WERI-Rb-1 (cell line): Measurements from ENCODE around the gene HUS1.
"Not testable (repeated sequence)": the region's sequence is repeated elsewhere in the genome, so short reads cannot be mapped to it uniquely, and the experiment has no call there.

Experiments used
- DNase-seq: peaks from one replicate; pipeline ENCODE4 v3.0.0-alpha.2; 2020
- H3K27ac ChIP-seq: fragments of 250-450 bp; sonication (Bioruptor Pico); 2 replicates; pipeline ENCODE4 v1.5.1; 2020; ENCODE audit warnings: mild to moderate bottlenecking, moderate library complexity
- H3K27me3 ChIP-seq: fragments of 250-450 bp; sonication (Bioruptor Pico); 2 replicates; pipeline ENCODE4 v1.5.1; 2021; ENCODE audit warnings: mild to moderate bottlenecking, low read depth, moderate library complexity; ENCODE audit not compliant: insufficient read depth, severe bottlenecking
- H3K36me3 ChIP-seq: fragments of 250-450 bp; sonication (Bioruptor Pico); 2 replicates; pipeline ENCODE4 v1.5.1; 2020; ENCODE audit warnings: mild to moderate bottlenecking, moderate library complexity
- H3K4me3 ChIP-seq: 2 replicates; pipeline ENCODE4 v1.5.1; 2011; ENCODE audit warnings: low read depth, mild to moderate bottlenecking, control low read depth, low read length
- H3K9me3 ChIP-seq: fragments of 250-450 bp; sonication (Bioruptor Pico); 2 replicates; pipeline ENCODE4 v1.5.1; 2021; ENCODE audit warnings: mild to moderate bottlenecking, moderate library complexity; ENCODE audit not compliant: severe bottlenecking
- TF ChIP-seq, protein P1 (sequence below): IDR thresholded peaks from 2 replicates; pipeline ENCODE4 v1.5.1; 2011; ENCODE audit warnings: low read depth, mild to moderate bottlenecking, control low read depth, inconsistent platforms, low read length

HUS1 gene

GRCh38 chr7:47933215-47933614, 46.2 kb downstream of the HUS1 start:
- no peaks in the 10 kb centered on the region for H3K36me3 ChIP-seq
- H3K9me3 ChIP-seq: no peaks in the 10 kb centered on the region
- H3K4me3 ChIP-seq: no peak overlapping the region
- H3K27me3 ChIP-seq: no peaks in the 10 kb centered on the region
- no peak for DNase-seq
- TF ChIP-seq, protein P1, sequence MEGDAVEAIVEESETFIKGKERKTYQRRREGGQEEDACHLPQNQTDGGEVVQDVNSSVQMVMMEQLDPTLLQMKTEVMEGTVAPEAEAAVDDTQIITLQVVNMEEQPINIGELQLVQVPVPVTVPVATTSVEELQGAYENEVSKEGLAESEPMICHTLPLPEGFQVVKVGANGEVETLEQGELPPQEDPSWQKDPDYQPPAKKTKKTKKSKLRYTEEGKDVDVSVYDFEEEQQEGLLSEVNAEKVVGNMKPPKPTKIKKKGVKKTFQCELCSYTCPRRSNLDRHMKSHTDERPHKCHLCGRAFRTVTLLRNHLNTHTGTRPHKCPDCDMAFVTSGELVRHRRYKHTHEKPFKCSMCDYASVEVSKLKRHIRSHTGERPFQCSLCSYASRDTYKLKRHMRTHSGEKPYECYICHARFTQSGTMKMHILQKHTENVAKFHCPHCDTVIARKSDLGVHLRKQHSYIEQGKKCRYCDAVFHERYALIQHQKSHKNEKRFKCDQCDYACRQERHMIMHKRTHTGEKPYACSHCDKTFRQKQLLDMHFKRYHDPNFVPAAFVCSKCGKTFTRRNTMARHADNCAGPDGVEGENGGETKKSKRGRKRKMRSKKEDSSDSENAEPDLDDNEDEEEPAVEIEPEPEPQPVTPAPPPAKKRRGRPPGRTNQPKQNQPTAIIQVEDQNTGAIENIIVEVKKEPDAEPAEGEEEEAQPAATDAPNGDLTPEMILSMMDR: no peak
- H3K27ac ChIP-seq: no peak overlapping the region

- H3K4me3 ChIP-seq: no peak overlapping the region
- H3K9me3 ChIP-seq: no peaks in the 10 kb centered on the region
- no peaks in the 10 kb centered on the region for H3K36me3 ChIP-seq
- H3K27ac ChIP-seq: no peak overlapping the region
- DNase-seq: no peak
- TF ChIP-seq, protein P1: no peak
- H3K27me3 ChIP-seq: no peaks in the 10 kb centered on the region
Measured at GRCh38 chr7:47932466-47933037, 46.9 kb downstream of the HUS1 start.

GRCh38 chr7:47932016-47932415, 47.4 kb downstream of the HUS1 start:
- H3K4me3 ChIP-seq: no peak overlapping the region
- TF ChIP-seq, protein P1: no peak
- H3K9me3 ChIP-seq: no peaks in the 10 kb centered on the region
- H3K36me3 ChIP-seq: no peaks in the 10 kb centered on the region
- DNase-seq: no peak
- H3K27ac ChIP-seq: no peak overlapping the region
- no peaks in the 10 kb centered on the region for H3K27me3 ChIP-seq

- no peak overlapping the region for H3K27ac ChIP-seq
Measured at GRCh38 chr7:47931005-47932004, 48.1 kb downstream of the HUS1 start.

DNA sequence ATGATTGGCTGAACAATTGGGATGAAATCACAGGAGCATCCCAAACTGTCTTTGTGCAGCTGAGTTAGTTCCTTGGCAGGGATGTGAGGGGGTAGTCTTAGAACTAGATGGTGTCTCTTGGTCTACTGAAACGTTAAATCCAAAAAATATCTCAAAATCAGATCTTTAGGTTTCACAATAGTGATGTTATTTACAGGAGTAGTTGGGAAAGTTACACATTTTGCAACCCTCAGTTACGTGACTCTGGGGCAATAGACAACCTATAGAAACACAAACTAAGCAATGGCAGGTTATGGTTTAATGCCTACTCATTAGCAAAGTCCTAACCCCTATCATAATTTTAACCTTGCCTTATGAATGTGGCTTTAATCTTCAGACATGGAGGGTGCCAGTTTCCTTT, 55.1 kb downstream of the HUS1 start:
- no peaks in the 10 kb centered on the region for H3K27me3 ChIP-seq
- H3K4me3 ChIP-seq: no peak overlapping the region
- no peak overlapping the region for H3K27ac ChIP-seq
- TF ChIP-seq, protein P1: no peak
- H3K9me3 ChIP-seq: no peaks in the 10 kb centered on the region
- no peaks in the 10 kb centered on the region for H3K36me3 ChIP-seq
- no peak for DNase-seq

More at GRCh38 chr7:47931005-47932004, 48.1 kb downstream of the HUS1 start:
- no peaks in the 10 kb centered on the region for H3K27me3 ChIP-seq
- DNase-seq: no peak
- no peaks in the 10 kb centered on the region for H3K36me3 ChIP-seq
- TF ChIP-seq, protein P1: no peak
- no peak overlapping the region for H3K4me3 ChIP-seq
- H3K9me3 ChIP-seq: no peaks in the 10 kb centered on the region

DNA sequence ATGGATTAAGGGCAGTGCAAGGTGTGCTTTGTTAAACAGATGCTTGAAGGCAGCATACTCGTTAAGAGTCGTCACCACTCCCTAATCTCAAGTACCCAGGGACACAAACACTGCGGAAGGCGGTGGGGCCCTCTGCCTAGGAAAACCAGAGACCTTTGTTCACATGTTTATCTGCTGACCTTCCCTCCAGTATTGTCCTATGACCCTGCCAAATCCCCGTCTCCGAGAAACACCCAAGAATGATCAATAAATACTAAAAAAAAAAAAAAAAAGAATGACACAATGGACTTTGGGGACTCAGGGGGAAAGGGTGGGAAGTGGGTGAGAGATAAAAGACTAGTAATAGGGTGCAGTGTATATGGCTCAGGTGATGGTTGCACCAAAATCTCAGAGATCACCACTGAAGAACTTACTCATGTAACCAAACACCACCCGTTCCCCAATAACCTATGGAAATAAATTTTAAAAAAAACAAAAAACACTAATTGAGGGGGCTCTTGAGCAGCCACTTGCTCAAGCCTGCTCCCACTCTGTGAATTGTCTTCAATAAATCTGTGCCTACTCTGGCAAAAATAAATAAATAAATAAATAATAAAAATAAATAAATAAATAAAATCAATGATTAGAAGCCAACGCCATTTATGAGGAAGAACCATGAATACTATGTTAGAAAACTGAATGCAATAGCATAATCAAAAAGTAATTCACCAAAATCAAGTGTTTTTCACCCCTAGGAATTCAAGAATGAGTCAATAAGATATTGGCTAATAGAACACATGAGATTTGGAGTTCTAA, 56.1 kb downstream of the HUS1 start:
- not testable (repeated sequence) for H3K27me3 ChIP-seq, H3K27ac ChIP-seq, H3K36me3 ChIP-seq, DNase-seq, H3K4me3 ChIP-seq, H3K9me3 ChIP-seq

- not testable (repeated sequence) for DNase-seq, H3K4me3 ChIP-seq, H3K27me3 ChIP-seq, H3K9me3 ChIP-seq, H3K27ac ChIP-seq, H3K36me3 ChIP-seq
Measured at GRCh38 chr7:47916514-47916913, 62.9 kb downstream of the HUS1 start.
